Lung (tissue), 12 donors: Measurements from ENCODE around the gene TAF11L2. TPM values are rescaled to one million over a fixed set of nuclear protein-coding genes. Genes with fewer than 3 reads are reported as not detected.
"Not testable (repeated sequence)": the region's sequence is repeated elsewhere in the genome, so short reads cannot be mapped to it uniquely, and the experiment has no call there.

Experiments used
- ATAC-seq: fragments of 200-7000 bp; cut with Tn5 transposase; one replicate; pipeline ENCODE4 v1.9.1; 2020; ENCODE audit warnings: moderate number of reproducible peaks; ENCODE audit not compliant: insufficient read depth, low FRiP score
- DNase-seq, 3 donors: peaks; one replicate each; pipeline ENCODE4 v3.0.0-alpha.2; 2013 to 2017
- H3K27ac ChIP-seq, 2 donors: one replicate each; pipeline ENCODE4 v1.5.1; 2013; ENCODE audit warnings: mild to moderate bottlenecking in 2 of 2, moderate library complexity in 2 of 2, control low read depth in 1 of 2, inconsistent platforms in 1 of 2, low read depth in 1 of 2, low read length in 1 of 2
- H3K27me3 ChIP-seq, 3 donors: one replicate each; pipeline ENCODE4 v1.5.1; 2013; ENCODE audit warnings: low read length in 2 of 3; ENCODE audit not compliant: control insufficient read depth in 3 of 3, insufficient read depth in 3 of 3
- H3K36me3 ChIP-seq, 4 donors: one replicate each; pipeline ENCODE4 v1.5.1; 2013; ENCODE audit warnings: low read length in 4 of 4, mild to moderate bottlenecking in 1 of 4, moderate library complexity in 1 of 4; ENCODE audit not compliant: control insufficient read depth in 4 of 4, insufficient read depth in 4 of 4
- H3K4me1 ChIP-seq, 5 donors: one replicate each; pipeline ENCODE4 v1.5.1; 2013; ENCODE audit warnings: low read length in 5 of 5, mild to moderate bottlenecking in 2 of 5, moderate library complexity in 1 of 5; ENCODE audit not compliant: control insufficient read depth in 5 of 5, insufficient read depth in 5 of 5
- H3K4me3 ChIP-seq: one replicate; pipeline ENCODE4 v1.5.1; 2013; ENCODE audit warnings: mild to moderate bottlenecking, control low read depth, moderate library complexity
- H3K9ac ChIP-seq, 2 donors: one replicate each; pipeline ENCODE4 v1.5.1; 2013; ENCODE audit warnings: low read length in 2 of 2, control low read depth in 1 of 2; ENCODE audit not compliant: insufficient read depth in 1 of 2
- H3K9me3 ChIP-seq, 4 donors: one replicate each; pipeline ENCODE4 v1.5.1; 2013; ENCODE audit warnings: low read length in 3 of 4, mild to moderate bottlenecking in 1 of 4, moderate library complexity in 1 of 4; ENCODE audit not compliant: control insufficient read depth in 4 of 4, insufficient read depth in 3 of 4
- CTCF ChIP-seq: IDR thresholded peaks from 2 replicates; pipeline ENCODE4 v1.5.1; 2012; ENCODE audit warnings: mild to moderate bottlenecking; ENCODE audit errors: control extremely low read depth, extremely low read depth
- WGBS, 2 donors: extraction: QIAGEN DNeasy Blood & Tissue Kit; methylation state at CpG; one replicate each; pipeline ENCODE4 v1.1.7; 2013; 5-methylcytosine and 5-hydroxymethylcytosine counted together
- polyA plus RNA-seq, 2 donors: library from polyadenylated mRNA; stranded (reverse); fragments of 200-250 nt; gene quantifications; one replicate each; pipeline ENCODE4 v1.2.1, GENCODE V29; 2013
- total RNA-seq, 2 donors: library from RNA; depleted of rRNA in 1 of 2; stranded (reverse); fragments of >200 nt in 1 of 2; gene quantifications; one replicate each; pipeline ENCODE4 v1.2.1, GENCODE V29; 2014 to 2021
- donor health status: control.
- donor health status: control.
- donor health status: Bipolar disorder and iron deficiency.
- donor health status: healthy.
- donor health status: DM: yes; HTN: yes; CAD: no.

TAF11L2 gene
- total and polyA plus RNA-seq, 4 donors = 0.29 TPM; not detected in 3

GRCh38 chr5:17461793-17462192 lies 36.2 kb upstream of the TAF11L2 start:
- Histone ChIP-seq H3K9ac (no peak overlapping the region), H3K27ac (no peak overlapping the region), H3K36me3 (no peaks in the 10 kb centered on the region), H3K27me3 (no peaks in the 10 kb centered on the region), H3K4me1 (no peaks in the 10 kb centered on the region), H3K9me3 (peaks cover 0 to 3% (median 0%) of the 10 kb centered on the region in 4 donors), H3K4me3 (no peak overlapping the region)
- WGBS, 2 donors = 95% methylated on average over 6 of the region's 6 CpGs
- no peak for ATAC-seq
- DNase-seq = no peak
- TF ChIP-seq CTCF = no peak

GRCh38 chr5:17463653-17464052 lies 34.4 kb upstream of the TAF11L2 start:
- no peak for TF ChIP-seq CTCF
- no peak overlapping the region for H3K9ac ChIP-seq
- no peak overlapping the region for H3K27ac ChIP-seq
- H3K27me3 ChIP-seq = no peaks in the 10 kb centered on the region
- no peaks in the 10 kb centered on the region for H3K36me3 ChIP-seq
- H3K9me3 ChIP-seq = peaks cover 0 to 3% (median 0%) of the 10 kb centered on the region in 4 donors
- ATAC-seq = no peak
- no peak for DNase-seq
- WGBS, 2 donors = 75% methylated on average over 5 of the region's 5 CpGs
- H3K4me1 ChIP-seq = no peaks in the 10 kb centered on the region
- H3K4me3 ChIP-seq = no peak overlapping the region

GRCh38 chr5:17470064-17470463 lies 28.0 kb upstream of the TAF11L2 start:
- TF ChIP-seq CTCF = no peak
- H3K9me3 ChIP-seq = no peaks in the 10 kb centered on the region
- no peak overlapping the region for H3K4me3 ChIP-seq
- ATAC-seq (no peak), DNase-seq (no peak)
- no peak overlapping the region for H3K27ac ChIP-seq
- H3K9ac ChIP-seq = no peak overlapping the region
- H3K36me3 ChIP-seq = no peaks in the 10 kb centered on the region
- H3K27me3 ChIP-seq = no peaks in the 10 kb centered on the region
- no peaks in the 10 kb centered on the region for H3K4me1 ChIP-seq

GRCh38 chr5:17475064-17475463 lies 23.0 kb upstream of the TAF11L2 start:
- H3K36me3 ChIP-seq, H3K4me1 ChIP-seq, H3K4me3 ChIP-seq, H3K9ac ChIP-seq, H3K27ac ChIP-seq, ATAC-seq, H3K9me3 ChIP-seq, H3K27me3 ChIP-seq, DNase-seq: not testable (repeated sequence)
